HG03520 (cell line): Measurements from ENCODE around the gene RAPGEF6.
"Not testable (repeated sequence)": the region's sequence is repeated elsewhere in the genome, so short reads cannot be mapped to it uniquely, and the experiment has no call there.

ENCODE experiments used
- ATAC-seq: cut with Tn5 transposase; IDR thresholded peaks from one replicate; pipeline ENCODE4 v1.9.1; 2021; ENCODE audit warnings: mild to moderate bottlenecking, moderate library complexity; ENCODE audit not compliant: unreplicated experiment

The RAPGEF6 gene, protein sequence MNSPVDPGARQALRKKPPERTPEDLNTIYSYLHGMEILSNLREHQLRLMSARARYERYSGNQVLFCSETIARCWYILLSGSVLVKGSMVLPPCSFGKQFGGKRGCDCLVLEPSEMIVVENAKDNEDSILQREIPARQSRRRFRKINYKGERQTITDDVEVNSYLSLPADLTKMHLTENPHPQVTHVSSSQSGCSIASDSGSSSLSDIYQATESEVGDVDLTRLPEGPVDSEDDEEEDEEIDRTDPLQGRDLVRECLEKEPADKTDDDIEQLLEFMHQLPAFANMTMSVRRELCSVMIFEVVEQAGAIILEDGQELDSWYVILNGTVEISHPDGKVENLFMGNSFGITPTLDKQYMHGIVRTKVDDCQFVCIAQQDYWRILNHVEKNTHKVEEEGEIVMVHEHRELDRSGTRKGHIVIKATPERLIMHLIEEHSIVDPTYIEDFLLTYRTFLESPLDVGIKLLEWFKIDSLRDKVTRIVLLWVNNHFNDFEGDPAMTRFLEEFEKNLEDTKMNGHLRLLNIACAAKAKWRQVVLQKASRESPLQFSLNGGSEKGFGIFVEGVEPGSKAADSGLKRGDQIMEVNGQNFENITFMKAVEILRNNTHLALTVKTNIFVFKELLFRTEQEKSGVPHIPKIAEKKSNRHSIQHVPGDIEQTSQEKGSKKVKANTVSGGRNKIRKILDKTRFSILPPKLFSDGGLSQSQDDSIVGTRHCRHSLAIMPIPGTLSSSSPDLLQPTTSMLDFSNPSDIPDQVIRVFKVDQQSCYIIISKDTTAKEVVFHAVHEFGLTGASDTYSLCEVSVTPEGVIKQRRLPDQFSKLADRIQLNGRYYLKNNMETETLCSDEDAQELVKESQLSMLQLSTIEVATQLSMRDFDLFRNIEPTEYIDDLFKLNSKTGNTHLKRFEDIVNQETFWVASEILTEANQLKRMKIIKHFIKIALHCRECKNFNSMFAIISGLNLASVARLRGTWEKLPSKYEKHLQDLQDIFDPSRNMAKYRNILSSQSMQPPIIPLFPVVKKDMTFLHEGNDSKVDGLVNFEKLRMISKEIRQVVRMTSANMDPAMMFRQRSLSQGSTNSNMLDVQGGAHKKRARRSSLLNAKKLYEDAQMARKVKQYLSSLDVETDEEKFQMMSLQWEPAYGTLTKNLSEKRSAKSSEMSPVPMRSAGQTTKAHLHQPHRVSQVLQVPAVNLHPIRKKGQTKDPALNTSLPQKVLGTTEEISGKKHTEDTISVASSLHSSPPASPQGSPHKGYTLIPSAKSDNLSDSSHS (N-terminal part only)

DNA sequence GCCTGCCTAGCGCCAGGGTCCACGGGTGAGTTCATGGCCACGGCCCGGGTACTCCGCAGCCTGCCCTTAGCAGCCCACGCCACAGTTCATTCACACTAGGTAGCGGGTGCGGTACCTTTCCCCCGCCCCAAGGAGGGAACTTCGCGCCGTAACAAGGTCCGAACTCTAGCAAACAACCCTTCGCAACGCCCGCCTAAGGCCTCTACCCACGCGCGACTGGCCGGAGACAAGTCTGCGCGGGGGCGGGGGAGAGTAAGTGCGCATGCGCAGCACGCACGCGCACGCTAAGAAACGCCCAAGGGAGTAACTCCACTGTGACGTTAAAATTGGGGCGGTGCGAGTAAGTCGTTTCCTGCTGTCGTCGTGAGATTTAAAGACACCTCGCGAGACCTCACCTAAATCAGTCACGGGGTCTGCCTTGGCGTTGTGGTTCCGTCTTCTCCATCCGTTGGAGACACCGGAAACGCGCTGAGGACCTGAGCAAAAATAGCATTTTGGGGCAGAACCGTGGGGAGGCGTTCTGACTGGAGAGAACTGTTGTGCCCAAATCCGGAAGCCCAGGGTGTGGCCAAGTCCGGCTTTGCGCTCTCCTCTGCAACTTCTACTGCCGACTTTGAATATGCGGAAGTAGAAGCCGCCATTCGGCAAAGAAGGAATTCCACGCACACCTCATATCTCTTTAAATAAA is at the start of gene RAPGEF6:
TSS of gene RAPGEF6 (minus strand) at position 234 of the 688 bp plus-strand sequence. CDS start at position 35, 199 bp downstream.
- peak; percentile 87 for ATAC-seq

DNA sequence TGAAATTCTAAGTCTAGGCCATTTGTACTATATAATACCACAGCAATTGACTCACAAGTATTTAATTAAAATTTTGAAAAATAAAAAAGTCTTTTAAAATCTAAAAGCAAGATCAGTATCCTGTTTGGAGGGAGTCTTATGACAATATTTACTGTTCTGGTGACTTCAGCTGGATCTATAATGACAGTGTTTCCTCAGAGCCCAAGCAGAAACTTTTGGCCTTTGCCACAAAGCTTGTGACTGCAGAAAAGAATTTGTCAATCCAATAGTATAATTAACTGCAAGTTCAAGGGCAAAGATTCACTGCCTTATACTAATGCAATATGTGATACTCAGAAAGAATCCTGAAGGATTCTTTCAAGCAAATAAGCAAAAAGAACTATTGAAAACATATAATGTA is 49.6 kb upstream of the RAPGEF6 start:
- no peak for ATAC-seq

DNA sequence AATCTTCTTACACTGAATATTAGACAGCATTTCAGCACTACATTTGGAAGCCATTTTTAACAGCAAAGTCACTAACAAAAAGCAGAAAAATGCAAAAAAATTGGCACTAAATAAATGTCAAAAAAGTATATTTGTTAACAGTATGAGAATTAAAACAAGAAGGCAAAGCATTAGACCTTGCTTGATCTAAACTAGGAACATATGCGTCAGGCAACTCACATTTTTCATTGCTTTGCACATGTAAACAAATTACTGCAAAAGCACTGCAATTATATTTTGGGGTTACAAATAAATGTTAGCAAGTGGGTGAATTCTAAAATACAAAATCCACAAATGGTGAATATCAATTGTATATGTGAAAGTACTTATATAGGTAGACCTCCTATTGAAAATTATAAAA is 49.0 kb upstream of the RAPGEF6 start:
- no peak for ATAC-seq

DNA sequence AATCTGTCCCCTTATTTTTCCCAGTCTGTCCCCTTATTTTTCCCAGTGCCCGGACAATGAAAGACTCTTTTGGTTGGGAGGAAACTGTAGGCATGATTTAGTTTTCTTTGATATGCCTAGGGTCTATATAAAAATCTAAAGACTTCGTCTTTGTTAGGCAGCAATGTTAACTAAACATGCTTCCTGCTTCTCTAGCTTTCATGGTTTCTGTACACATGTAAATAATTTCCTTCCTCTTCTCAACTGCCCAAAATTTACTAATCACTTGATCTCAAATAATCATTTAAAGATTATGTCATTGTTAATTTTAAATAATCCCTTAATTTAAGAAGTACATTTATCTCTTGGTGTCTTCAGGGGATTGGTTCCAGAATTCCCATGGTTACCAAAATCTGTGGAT is 47.8 kb upstream of the RAPGEF6 start:
- no peak for ATAC-seq

DNA sequence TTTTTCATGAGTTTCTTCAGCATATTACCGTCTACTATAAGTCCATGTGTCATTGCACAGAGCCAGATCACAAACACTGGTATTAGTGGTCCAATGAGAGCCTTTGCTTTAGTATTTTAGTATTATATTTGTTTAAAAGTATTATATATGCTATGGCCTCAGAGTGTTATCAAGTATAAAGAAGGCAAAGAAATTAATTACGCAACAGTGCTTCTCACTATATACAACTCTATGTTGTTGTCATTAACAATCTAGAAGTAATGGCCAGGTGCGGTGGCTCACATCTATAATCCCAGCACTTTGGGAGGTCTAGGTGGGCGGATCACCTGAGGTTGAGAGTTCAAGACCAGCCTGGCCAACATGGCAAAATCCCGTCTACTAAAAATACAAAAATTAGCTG is 47.1 kb upstream of the RAPGEF6 start:
- ATAC-seq: no peak

DNA sequence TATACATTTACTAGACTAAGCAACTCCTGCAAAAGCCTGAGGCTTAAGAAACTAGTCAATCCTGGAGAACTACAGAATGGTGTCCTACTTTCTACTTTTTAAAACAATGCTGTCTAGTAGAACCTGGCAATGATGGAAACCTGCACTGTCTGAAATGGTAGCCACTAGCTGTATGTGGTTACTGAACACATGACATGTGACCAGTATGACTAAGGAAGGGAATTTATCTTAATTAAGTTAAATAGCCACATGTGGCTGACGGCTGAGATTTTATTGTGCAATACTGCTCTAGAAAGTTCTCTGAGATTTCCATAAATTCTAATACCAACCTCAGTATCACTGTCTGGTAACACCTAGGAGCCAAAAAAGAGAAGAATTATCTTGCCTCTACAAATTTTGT is 44.9 kb upstream of the RAPGEF6 start:
- ATAC-seq: no peak

DNA sequence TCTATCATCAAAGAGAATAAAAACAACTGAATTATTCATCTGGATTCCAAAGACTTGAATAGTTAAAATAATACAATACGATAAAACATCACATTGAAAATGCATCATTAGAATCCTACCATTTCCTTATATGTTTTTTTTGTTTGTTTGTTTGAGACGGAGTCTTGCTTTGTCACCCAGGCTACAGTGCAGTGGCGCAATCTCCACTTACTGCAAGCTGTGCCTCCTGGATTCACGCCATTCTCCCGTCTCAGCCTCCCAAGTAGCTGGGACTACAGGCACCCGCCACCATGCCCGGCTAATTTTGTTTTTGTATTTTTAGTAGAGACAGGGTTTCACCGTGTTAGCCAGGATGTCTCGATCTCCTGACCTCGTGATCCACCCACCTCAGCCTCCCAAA is 43.2 kb upstream of the RAPGEF6 start:
- not testable (repeated sequence) for ATAC-seq

DNA sequence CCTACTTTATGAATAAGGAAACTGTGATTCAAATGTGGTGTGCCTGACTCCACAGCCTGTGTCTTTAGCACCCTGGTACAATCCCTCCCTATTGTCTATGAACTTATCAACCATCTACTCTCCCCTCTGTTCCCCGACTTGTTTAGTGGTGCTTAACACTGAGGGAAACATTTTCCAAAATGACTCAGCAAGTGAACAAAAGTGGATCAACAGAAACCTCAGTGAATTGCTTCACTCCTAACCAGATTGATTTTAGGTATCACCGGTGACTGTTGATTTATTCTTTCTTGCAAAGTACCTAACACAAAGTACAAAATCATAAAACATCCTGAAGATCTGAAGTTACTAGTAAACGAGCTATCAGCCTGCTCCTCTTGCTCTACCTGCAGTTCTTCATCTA is 42.1 kb upstream of the RAPGEF6 start:
- ATAC-seq: no peak

DNA sequence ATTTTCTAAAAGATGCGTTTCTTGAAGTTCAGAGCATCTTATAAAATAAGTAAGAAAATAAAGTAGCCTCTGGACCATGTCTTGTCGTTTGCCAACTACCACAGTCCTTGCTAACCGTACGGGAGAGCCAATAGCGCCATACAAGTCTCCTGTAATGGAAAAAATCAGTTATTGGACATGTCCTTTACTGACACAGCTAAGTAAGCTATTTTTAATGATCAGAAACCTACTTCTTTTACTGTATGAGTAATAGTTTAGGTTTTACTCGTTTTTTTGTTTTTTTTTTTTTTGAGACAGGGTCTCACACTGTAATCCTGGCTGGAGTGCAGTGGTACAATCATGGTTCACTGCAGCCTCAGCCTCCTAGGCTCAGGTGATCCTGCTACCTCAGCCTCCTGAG is 37.7 kb upstream of the RAPGEF6 start:
- no peak for ATAC-seq

DNA sequence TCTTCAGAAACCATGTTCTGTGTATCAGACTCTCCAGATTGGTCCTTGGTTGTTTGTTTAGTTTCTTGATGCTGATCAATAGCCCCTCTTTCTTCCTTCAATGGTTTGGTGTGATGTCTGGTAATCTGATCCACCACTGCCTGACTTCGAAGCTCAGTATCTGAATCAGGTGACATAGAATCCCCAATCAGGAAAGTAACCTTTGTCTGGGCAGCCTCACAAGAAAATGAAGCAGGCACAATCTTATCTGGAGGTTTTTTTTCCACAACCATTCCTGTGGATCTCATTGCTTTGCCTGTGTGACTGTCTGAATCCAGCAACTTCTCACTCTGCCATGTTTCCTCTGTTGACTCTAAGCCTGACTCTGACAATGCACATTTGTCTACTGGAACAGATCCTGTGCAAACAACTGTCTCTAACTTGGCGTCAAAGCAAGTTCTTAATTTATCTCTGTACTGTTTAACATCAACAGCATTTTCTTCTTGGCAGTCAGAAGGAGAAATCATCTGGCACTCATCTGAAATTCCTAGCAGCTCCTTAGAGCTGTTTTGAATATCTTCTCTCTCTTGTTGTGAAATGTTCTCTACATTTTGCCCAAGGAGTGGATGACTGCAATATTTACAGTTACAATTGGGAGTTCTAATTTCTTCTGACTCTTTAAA is 37.1 kb upstream of the RAPGEF6 start:
- ATAC-seq: no peak

DNA sequence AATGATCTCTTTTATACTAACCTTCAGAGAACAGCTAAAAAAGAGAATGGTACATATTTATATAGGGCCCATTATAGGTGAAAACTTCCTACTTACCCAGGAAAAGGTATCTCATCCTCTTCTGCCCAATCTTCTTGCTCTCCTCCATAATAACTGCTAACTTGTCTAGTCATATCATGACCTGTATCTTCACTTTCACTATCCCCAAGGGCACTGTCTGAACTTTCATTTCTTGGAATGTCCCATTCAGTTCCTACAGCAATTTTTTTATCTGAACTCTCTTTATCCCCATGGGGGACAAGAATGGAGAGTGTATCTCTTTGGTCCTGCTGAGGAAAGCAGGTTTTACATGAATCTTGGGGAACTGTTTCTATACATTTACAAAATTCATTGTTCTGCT is 36.4 kb upstream of the RAPGEF6 start:
- no peak for ATAC-seq

DNA sequence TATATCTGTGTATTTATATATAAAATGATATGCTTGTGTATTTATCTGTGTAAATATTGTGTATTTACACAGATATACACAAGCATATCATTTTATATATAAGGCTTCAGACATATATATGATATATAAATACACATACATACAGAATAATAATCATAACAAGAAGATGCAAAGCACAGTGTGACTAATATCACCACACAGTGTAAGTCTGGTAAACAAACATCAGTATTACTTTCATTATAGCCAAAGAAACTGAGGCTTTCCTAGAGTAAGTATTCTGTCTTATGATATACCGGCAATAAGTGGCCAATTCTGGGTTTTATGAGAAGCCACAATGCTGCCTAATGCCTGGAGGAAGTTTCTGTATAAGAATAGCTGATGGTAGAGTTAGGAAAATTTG is 29.9 kb upstream of the RAPGEF6 start:
- ATAC-seq: no peak

DNA sequence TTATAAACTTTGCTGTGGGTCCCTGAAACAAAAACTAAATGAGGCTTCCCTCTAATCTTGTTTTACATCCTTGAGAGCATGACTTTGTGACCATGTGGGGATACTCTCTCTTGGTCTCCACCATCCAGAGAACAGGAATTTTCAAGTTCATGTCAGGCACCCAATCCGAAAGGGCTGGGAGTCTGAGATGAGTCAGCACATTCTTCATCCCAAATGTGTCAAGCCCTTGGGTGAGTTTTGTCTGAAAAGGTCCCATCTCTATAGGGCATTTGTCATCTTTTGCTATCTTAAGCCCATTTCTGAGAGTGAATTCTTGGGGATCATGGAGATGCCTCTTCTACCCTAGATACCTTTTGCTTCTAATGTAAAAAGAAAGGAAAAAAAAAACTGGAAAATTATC is 26.9 kb upstream of the RAPGEF6 start:
- ATAC-seq: no peak

DNA sequence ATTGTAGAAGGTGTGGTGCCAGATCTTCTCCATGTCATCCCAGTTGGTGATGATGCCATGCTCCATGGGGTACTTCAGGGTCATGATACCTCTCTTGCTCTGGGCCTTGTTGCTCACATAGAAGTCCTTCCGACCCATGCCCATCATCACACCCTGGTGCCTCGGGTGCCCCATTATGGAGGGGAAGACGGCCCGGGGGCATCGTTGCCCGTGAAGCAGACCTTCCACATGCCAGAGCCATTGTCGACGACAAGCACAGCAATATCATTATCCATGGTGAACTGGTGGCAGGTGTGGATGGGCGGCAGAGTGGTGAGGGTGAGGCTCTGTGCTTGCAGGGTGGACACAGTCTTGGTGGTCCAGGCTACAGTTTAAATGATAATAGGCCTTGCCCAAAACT is 24.8 kb upstream of the RAPGEF6 start:
- ATAC-seq: no peak

DNA sequence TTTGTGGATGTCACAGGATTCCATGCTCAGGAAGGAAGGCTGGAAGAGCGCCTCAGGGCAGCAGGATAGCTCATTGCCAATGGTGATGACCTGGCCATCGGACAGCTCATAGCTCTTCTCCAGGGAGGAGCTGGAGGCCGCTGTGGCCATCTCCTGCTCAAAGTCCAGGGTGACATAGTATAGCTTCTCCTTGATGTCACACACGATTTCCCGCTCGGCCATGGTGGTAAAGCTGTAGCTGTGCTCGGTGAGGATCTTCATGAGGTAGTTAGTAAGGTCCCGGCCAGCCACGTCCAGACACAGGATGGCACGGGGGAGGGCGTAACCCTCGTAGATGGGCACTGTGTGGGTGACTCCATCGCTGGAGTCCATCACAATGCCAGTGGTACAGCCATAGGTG is 24.3 kb upstream of the RAPGEF6 start:
- no peak for ATAC-seq

DNA sequence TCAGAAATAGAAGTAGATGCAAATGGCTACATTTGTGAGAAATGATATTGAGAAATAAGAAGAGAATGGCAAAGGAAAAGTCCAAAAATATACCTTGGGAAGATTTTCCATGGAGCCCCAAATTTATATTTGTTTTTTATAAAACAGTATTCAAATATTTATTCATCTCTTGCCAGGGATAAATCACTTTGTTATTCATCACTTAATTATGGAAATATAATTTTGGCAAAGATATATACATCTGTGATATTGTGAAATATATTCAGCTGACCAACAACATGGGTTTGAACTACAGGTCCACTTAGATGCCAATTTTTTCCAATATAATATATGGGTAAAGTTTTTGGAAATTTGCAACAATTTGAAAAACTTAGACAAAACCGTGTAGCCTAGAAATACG is 19.7 kb upstream of the RAPGEF6 start:
- ATAC-seq: no peak

DNA sequence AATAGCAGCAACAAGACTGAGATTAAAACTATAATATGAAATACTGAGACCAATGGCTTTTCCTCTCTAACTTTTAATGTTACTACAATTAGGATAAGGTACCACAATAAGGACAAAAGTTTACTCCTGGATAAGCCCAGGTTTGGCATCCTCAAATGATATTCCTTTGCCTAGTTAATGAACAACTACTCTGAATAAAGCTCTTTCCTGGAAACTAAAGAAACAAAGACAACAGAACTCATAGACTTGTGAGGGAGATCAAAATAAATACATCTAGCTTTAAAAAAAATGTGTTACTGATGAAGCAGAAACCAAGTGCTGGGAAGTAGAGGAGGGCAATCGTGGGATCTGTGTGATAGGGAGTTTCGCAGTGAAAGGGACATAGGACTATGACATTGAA is 19.3 kb upstream of the RAPGEF6 start:
- no peak for ATAC-seq

DNA sequence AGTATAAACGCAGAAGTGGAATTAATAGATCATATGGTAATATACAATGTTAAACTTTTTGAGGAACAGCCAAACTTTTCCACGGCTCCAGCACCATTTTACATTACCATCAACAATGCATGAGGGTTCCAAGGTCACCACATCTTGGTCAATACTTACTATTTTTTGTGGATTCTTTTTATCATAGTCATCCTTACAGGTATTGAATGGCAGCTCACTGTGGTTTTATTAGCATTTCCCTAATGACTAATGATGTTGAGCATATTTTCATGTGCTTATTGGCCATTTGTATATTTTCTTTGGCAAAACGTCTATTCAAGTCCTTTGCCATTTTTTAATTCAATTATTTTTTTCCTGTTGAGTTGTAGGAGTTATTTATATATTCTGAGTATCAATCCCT is 14.1 kb upstream of the RAPGEF6 start:
- no peak for ATAC-seq

DNA sequence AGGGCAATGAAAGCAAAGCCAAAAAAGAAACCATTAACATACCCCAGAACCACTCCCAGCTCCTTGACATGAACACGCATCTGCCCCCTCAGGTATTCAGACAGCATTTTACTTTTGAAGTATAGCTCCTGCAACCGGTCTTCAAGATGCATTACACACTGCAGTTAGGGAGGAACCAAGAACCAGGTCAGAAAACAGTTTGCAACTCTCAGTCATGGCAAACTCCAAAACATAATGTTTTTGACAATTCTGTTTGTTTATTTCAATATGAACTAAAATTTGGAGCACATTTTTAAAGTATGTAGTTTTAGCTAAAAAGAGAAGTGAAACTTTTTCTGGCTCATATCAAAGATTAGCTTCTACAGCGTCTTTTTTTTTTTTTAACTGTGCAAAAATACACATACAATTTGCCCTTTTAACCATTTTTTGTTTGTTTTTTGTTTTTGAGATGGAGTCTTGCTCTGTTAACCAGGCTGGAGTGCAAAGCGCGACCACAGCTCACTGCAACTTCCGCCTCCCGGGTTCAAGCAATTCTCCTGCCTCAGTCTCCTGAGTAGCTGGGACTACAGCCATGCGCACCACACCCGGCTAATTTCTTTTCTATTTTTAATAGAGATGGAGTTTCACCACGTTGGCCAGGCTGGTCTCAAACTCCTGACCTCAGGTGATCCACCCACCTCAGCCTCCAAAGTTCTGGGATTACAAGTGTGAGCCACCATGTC is 12.2 kb upstream of the RAPGEF6 start:
- peak; percentile 63 for ATAC-seq

DNA sequence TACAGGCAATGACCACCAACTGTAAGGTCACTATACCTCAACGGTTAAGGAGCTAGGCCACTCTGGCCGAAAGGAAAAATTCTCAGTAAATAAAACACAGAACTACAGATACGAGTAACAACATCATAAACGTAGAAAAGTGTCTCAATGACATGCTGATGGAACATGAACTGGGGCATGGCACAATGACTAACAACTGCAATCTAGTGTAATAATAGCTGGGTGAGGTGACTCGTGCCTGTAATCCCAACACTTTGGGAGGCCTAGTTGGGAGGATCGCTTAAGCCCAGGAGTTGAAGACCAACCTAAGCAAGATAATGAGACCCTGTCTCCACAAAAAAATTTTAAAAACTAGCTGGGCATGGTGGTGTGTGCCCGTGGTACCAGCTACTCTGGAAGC is 9.8 kb upstream of the RAPGEF6 start:
- ATAC-seq: no peak
